HL-60 (cell line): ENCODE measurements around the gene TCF15.

ENCODE experiments used
- GABPA ChIP-seq: IDR thresholded peaks from 2 replicates; pipeline ENCODE4 v1.6.1; 2012; ENCODE audit warnings: low read depth
- POLR2AphosphoS5 ChIP-seq: IDR thresholded peaks from 2 replicates; pipeline ENCODE4 v1.6.1; 2012; ENCODE audit warnings: low read depth
- TF ChIP-seq, protein P1 (sequence below): IDR thresholded peaks from one replicate; pipeline ENCODE4 v1.5.1; 2011; ENCODE audit warnings: low read length, control low read depth, inconsistent platforms; ENCODE audit not compliant: insufficient read depth
- TF ChIP-seq, protein P2 (sequence below): IDR thresholded peaks from 2 replicates; pipeline ENCODE4 v1.6.1; 2012; ENCODE audit warnings: low read depth; ENCODE audit not compliant: insufficient replicate concordance

- TF ChIP-seq, protein P1, sequence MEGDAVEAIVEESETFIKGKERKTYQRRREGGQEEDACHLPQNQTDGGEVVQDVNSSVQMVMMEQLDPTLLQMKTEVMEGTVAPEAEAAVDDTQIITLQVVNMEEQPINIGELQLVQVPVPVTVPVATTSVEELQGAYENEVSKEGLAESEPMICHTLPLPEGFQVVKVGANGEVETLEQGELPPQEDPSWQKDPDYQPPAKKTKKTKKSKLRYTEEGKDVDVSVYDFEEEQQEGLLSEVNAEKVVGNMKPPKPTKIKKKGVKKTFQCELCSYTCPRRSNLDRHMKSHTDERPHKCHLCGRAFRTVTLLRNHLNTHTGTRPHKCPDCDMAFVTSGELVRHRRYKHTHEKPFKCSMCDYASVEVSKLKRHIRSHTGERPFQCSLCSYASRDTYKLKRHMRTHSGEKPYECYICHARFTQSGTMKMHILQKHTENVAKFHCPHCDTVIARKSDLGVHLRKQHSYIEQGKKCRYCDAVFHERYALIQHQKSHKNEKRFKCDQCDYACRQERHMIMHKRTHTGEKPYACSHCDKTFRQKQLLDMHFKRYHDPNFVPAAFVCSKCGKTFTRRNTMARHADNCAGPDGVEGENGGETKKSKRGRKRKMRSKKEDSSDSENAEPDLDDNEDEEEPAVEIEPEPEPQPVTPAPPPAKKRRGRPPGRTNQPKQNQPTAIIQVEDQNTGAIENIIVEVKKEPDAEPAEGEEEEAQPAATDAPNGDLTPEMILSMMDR = no peak
- TF ChIP-seq, protein P2, sequence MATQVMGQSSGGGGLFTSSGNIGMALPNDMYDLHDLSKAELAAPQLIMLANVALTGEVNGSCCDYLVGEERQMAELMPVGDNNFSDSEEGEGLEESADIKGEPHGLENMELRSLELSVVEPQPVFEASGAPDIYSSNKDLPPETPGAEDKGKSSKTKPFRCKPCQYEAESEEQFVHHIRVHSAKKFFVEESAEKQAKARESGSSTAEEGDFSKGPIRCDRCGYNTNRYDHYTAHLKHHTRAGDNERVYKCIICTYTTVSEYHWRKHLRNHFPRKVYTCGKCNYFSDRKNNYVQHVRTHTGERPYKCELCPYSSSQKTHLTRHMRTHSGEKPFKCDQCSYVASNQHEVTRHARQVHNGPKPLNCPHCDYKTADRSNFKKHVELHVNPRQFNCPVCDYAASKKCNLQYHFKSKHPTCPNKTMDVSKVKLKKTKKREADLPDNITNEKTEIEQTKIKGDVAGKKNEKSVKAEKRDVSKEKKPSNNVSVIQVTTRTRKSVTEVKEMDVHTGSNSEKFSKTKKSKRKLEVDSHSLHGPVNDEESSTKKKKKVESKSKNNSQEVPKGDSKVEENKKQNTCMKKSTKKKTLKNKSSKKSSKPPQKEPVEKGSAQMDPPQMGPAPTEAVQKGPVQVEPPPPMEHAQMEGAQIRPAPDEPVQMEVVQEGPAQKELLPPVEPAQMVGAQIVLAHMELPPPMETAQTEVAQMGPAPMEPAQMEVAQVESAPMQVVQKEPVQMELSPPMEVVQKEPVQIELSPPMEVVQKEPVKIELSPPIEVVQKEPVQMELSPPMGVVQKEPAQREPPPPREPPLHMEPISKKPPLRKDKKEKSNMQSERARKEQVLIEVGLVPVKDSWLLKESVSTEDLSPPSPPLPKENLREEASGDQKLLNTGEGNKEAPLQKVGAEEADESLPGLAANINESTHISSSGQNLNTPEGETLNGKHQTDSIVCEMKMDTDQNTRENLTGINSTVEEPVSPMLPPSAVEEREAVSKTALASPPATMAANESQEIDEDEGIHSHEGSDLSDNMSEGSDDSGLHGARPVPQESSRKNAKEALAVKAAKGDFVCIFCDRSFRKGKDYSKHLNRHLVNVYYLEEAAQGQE = no peak
- TF ChIP-seq GABPA (no peak), POLR2AphosphoS5 (no peak)
Observed at GRCh38 chr20:564192-564591, 45.9 kb downstream of the TCF15 start.
